ENCODE measurements around the gene RPS10. TPM values are rescaled to one million over a fixed set of nuclear protein-coding genes. Genes with fewer than 3 reads are reported as not detected.

The RPS10 gene
- 1,931 to 2,114 TPM (median 1,979 TPM) in 5 replicates for total RNA-seq (2022; extraction: Qiagen RNA extraction; ENCODE audit: low read depth)

GRCh38 chr6:34425498-34426410 is at the start of gene RPS10:
Gene RPS10, minus strand, starts transcription at chr6:34426069. Its CDS starts 848 bp downstream, at chr6:34425221.

GRCh38 chr6:34465531-34466241 is 39.8 kb upstream of the RPS10 start, which contains the start of gene PACSIN1:
Gene PACSIN1, plus strand, starts transcription at chr6:34466076. Its CDS starts 60,230 bp downstream, at chr6:34526306.

GRCh38 chr6:34392497-34393190 is 33.2 kb downstream of the RPS10 start, which contains the start of gene NUDT3:
Gene NUDT3, minus strand, starts transcription at chr6:34392669. Its CDS starts 307 bp downstream, at chr6:34392362.

Other genes with a start within 250 kb of the RPS10 start
- 551 to 747 TPM (median 635 TPM) in 5 replicates for gene HMGA1, start 189.2 kb downstream of the RPS10 start, total RNA-seq (2022; extraction: Qiagen RNA extraction; ENCODE audit: low read depth)
- gene SMIM29, start 177.1 kb downstream of the RPS10 start, total RNA-seq (2022; extraction: Qiagen RNA extraction; ENCODE audit: low read depth) = 17.7 to 31.2 TPM (median 30.8 TPM) in 5 replicates
- 6.3 to 8.9 TPM (median 6.6 TPM) in 5 replicates for gene NUDT3, start 33.4 kb downstream of the RPS10 start, total RNA-seq (2022; extraction: Qiagen RNA extraction; ENCODE audit: low read depth)
- 0.04 to 0.14 TPM (median 0.06 TPM) in 5 replicates for gene PACSIN1, start 40.0 kb upstream of the RPS10 start, total RNA-seq (2022; extraction: Qiagen RNA extraction; ENCODE audit: low read depth)
- 1.5 to 2.8 TPM (median 2.6 TPM) in 5 replicates for gene SPDEF, start 130.3 kb upstream of the RPS10 start, total RNA-seq (2022; extraction: Qiagen RNA extraction; ENCODE audit: low read depth)

All from A549 treated with DMSO at 1 μM for 4 hours (cell line).